GOT3 (cell line): ENCODE results near the gene AXIN1.
"Not testable (repeated sequence)": the region's sequence is repeated elsewhere in the genome, so short reads cannot be mapped to it uniquely, and the experiment has no call there.

Experiments used
- DNase-seq: peaks from one replicate; lab custom pipeline; 2025; ENCODE audit warnings: mixed read lengths; lab: John Stamatoyannopoulos, UW

AXIN1 gene

GRCh38 chr16:331181-331814, 21.2 kb downstream of the AXIN1 start:
- not testable (repeated sequence) for DNase-seq

DNA sequence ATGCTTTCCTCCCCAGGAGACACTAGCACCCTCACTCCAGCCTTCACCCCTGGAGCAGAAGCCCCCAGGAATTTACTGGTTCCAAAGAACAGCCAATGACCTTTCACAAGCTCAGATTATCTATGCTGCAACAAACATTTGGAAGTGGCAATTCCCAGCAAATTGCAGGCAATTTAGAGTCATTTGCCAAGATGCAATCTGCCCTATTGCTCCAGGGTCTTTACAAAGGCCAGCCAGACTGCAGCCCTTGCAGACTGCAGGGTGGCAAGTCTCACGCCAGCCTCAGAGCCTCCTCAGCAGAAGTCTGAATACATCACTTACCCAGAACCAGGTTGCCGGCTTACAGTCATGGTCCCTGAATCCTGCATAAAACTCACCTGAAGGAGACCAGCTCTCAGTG, 21.8 kb downstream of the AXIN1 start:
- DNase-seq, result no peak

GRCh38 chr16:325375-326145, 27.0 kb downstream of the AXIN1 start:
- DNase-seq, result no peak

DNA sequence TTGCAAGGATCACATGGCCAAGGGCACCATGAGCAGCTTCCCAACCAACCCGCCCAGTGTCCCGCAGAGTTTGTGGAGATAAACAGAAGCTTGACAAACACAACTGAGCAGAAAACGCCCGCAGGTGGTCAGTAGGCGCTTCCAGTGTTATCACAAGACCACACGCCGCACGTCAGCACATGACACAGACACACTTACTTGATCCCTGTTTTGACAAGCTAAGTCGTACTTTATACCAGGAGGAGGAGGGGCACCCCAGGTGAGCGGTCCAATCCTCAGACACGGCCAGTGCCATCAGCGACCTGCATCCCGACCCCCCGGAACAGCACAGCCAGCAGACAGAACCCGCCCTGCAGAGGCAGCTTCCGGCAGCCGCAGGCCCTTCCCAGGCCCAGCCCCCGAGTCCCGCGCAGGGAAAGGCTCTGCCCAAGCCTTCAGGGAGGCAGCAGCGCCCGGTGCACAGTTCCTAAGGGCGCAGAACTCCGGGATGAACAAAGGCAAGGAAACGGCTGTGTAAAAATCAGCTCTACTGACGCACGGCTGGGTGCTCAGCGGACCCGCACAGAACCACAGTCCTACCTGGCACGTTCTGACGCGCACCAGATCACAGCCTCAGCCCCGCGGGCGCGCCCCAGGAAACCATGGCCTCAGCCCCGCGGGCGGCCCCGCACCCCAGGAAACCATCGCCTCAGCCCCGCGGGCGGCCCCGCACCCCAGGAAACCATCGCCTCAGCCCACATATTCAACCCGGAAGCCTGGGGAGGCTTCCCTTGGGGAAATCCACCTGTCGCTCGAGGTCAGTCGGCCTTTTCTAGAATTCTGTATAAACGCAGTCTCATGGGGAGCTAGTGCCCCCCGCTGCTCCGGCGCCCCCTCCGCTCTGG, 27.8 kb downstream of the AXIN1 start:
- no peak for DNase-seq

- DNase-seq, result no peak
These were observed 28.4 kb downstream of the AXIN1 start for GRCh38 chr16:324201-324450.

DNA sequence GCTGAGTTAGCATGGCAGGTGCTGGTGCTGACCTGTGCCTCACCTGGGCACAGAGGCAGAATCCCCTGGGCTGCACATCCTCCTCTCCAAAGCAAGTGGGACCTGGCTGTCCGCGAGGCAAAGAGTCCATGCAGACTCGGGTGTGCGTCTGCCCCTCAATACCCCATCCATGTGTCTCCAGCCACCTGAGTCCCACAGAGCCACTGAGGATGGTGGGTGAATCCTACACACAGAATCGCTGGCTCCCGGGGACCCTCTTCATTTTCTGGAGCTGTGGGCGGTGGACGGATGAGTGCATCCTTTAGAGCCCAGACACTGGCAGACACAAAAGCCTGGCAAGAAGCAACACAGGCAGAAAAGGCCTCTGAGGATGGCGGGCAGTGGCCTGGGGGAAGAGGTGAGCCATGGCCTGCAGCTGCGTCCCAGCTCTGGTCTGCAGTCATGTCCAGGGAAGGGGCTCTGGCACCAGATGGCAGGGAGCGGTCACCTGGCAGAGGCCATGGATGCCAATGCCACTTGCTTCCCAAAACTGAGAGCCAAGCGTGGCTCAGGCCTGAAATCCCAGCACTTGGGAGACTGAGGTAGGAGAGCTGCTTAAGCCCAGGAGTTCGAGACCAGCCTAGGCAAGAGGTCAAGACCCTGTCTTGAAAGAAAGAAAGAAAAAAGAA, 29.9 kb downstream of the AXIN1 start:
- DNase-seq, result no peak

DNA sequence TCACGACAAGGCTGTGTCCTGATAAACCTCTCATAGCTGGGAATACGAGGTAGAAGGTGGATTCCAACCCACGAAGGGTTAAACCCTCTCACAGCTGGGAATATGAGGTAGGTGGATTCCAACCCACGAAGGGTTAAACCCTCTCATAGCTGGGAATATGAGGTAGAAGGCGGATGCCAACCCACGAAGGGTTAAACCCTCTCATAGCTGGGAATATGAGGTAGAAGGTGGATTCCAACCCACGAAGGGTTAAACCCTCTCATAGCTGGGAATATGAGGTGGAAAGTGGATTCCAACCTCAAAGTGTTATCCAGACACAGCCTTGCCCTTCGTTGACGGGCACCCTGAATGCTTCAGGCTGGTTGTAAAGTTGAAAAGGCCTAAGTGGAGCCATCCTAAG, 31.0 kb downstream of the AXIN1 start:
- DNase-seq, result no peak

GRCh38 chr16:320206-320605, 32.3 kb downstream of the AXIN1 start:
- DNase-seq, result no peak

DNA sequence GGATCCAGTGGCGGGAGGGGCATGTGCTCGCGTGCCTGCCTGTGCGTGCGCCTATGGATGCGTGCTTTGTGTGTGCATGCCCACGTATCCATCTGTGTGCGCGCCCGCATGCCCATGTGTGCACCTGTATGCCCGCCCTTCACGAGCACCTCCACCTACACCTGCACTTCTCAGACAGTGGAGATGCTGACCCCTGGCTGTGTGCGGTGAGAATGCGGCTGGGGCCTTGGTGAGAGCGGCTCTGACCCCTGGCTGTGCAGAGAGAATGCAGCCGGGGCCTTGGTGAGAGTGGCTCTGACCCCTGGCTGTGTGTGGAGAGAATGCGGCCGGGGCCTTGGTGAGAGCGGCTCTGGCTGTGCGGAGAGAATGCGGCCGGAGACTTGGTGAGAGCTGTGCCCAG, 33.9 kb downstream of the AXIN1 start:
- DNase-seq, result no peak

- DNase-seq, result no peak
These were observed 34.9 kb downstream of the AXIN1 start for GRCh38 chr16:317583-317982.

DNA sequence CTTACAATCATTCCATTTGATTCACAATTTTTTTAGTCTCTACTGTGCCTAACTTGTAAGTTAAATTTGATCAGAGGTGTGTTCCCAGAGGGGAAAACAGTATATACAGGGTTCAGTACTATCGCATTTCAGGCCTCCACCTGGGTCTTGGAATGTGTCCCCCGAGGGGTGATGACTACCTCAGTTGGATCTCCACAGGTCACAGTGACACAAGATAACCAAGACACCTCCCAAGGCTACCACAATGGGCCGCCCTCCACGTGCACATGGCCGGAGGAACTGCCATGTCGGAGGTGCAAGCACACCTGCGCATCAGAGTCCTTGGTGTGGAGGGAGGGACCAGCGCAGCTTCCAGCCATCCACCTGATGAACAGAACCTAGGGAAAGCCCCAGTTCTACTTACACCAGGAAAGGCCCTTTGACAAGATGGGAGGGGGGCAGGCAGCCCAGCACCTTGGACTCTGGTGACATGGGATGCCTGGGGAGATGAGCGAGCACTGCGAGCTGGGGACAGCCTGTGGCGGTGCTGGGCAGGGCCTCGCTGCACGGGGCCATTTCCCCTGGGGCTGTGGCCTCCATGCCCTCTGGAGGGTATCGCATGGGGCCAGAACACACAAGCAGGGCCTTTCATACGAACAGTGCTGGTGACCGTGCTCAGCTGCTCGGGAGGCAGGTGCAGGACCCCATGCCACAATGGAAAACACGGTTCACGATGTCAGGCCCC, 35.6 kb downstream of the AXIN1 start:
- no peak for DNase-seq

DNA sequence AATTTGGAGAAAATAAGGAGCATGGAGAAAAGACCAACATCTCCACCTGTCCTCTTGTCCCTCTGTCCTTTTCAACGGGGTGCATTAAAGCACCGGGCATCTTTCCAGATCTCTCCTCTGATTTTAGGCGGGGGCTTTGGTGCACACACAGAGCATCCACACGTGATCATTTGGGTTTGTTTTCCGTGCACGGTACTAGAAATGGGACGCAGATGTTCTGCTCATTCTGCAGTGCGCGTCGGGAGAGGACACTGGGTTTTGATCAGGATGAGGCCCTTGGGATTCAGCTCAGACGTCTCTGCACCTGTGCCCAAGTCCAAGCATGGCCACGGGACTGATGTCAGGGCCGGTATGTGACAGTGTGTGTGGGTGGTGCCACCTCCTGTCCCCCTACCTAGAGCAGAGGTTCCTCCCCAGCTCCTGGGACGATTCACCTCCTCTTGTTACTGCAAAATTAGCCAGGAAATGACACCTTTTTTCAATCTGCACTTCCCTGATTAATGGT, 37.7 kb downstream of the AXIN1 start:
- no peak for DNase-seq

- DNase-seq, result no peak
These were observed 38.2 kb downstream of the AXIN1 start for GRCh38 chr16:314351-314750.

DNA sequence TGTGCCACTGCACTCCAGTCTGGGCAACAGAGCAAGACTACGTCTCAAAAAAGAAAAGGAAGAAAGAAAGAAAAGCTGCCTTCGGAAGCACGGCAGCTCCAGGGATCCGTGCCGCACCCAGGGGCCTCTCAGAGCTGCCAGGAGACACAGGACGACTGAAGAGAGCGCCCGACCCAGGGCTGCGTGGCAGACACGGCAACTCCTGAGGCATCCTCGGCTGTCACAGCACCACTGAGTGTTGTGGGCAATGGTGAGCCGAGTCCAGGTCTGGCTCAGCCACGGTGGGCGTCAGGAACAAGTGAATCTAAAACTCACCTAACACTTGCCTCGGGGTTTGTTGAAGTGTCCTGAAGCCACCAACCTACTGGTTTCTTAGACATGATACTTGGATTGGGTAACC, 40.8 kb downstream of the AXIN1 start:
- DNase-seq, result no peak

DNA sequence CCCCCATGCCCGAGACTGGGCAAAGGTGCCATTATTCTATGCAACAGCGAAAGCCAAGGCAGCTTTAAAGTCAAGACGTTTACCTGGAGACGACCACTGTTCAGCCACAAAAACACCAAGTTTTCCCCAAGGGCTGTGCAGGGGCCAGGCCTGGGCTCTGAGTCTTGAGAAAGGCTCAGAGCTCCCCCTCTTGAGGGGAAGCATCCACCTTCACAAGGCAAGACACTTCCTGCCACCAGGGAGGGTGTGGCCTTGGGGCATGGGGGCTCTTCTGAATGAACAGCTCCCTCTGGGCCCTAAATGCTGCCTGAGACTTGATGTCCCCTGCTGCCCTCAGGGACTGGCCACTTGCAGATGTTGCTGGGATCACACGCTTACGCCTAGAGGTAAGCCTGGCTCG, 43.0 kb downstream of the AXIN1 start:
- no peak for DNase-seq

GRCh38 chr16:307691-308312, 44.7 kb downstream of the AXIN1 start:
- DNase-seq, result no peak

DNA sequence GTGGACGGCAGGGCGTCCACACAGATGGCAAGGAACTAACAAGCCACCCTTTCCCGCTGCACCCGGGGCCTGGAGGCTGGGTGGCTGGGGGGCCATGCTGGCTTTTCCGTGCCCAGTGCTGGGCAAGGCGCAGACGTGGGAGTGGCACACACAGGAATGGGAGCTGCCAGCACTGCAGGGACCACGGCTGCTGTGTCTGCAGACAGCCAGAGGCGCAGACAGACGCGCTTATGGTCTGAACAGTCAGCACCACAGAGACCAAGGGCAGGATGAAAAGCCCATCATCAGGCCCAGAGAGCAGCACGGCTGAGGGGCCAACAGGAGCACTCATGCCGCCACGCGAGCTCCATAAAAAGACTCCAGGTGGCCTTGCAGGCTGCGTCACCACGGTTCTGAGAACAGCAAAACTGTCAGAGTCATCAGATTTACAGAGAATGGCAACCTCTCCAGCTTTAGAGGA, 45.6 kb downstream of the AXIN1 start:
- DNase-seq, result no peak

DNA sequence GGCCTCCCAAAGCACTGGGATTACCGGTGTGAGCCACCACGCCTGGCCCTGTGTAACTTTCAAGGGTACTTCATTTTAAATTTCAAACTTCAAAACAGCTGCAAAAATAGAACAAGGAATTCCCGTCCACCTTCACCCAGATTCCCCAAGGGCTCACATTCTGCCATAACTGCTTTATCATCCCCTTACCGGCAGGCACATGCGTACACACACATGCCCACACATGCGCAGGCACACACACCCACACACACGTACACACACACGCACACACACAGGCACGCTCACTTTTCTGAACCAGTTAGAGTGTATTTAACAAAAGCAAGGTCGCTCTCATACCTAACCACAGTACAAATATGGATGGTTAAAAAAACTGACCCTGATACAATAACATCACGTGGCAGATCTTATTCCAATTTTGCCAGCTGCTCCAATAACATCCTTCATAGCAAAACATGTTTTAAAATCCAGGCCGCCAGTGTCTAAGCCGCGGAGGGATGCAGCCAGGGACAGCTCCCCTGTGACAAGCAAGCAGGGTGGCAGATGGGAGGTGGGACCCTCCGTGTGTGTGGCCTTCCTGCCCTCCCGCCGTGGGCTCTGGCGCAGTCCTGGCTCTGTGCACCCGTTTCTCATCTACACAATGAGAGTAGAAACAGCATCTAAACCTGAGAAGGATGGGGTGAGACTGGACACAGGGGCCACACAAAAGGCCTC, 46.5 kb downstream of the AXIN1 start:
- DNase-seq, result no peak

DNA sequence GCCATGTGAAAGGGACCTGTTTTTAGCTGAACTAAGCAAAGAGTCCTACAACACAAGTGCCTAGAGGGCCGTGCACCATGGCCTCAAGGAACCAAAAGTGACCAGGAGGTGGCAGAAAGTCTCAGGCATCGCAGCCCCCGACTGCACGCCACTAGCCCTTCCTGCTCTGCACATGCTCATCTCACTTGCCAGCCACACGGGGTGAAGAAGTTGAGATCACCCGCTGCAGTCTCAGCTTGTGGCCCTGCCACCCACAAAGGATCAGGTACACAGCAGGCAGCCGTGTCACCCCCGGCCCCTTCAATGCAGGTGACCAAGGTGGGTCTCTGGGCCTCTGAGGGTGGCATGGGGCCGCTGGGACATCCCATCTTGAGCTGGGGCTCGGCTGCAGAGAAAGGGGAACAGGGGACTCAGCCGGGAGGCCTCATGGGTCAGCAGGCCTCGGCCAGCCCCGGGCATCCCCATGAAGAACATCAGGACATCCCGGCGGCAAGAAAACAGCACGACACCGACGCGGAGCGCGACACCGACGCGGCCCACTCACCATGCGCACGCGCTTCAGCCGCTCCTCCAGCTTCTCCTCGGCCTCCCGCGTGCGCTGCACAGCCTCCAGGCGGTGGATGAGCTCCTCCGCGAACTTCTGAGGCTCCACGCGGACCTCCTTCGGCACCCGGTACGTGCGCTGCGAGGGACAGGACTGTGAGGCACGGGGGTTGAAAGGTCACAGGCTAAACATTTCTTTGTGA, 48.6 kb downstream of the AXIN1 start:
- no peak for DNase-seq

DNA sequence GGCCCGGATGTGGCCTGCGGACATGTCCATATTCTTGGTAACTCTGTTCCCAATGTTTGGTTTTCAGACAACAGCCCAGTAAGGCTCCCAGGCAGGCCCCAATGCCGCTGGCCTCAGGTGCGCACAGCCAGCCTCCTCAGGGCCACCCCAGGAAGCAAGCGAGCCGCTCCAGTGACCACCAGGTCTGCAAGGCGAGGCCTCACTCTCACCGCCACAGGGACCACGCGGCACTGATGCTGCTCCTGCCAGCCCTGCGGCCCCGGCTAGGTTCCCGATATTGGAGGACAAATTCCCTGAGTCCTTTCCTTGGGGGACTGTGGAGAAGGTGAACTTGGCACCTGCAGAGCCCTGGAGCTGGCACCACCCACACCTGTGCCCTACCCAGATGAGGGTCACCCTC, 50.6 kb downstream of the AXIN1 start:
- no peak for DNase-seq
